Measurements from ENCODE around the gene IFNA21. TPM values are rescaled to one million over a fixed set of nuclear protein-coding genes. Genes with fewer than 3 reads are reported as not detected.
"Not testable (repeated sequence)": the region's sequence is repeated elsewhere in the genome, so short reads cannot be mapped to it uniquely, and the experiment has no call there.

Gene IFNA21
- total and polyA plus RNA-seq, 2 of the 4 experiments (the other 2 are of a cell fraction): not detected

DNA sequence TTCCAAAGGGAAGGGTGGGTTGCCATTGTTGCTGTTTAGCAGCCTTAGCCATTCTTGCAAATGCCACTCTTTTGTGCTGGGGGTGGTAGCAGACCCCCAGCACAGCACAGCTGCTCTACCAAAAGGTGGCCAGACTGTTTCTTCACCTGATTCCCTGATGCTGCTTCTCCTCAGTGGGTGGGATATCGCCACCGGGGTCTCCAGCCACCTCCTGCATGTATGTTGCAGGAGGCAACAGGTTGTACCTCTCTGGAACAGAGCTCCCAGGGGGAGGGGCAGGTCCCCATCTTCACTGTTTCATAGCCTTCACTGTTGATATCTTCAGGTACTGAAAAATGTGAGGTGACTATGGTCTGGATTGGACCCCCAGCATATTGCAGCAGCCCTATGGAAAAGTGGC, 44.3 kb upstream of the IFNA21 start:
- BruUV-seq (replicated peaks); H3K4me1 ChIP-seq (ENCODE audit: control insufficient read depth, insufficient read depth, low read length); CTCF ChIA-PET: not testable (repeated sequence)

More for the DNA sequence above, 44.3 kb upstream of the IFNA21 start:
- in situ Hi-C loops (cut with MboI; ENCODE audit: low sequenced_read_pairs): loop anchor here (25.0 kb wide), 1 partner anchor 577 kb away; no protein-coding TSS in a partner anchor
- H3K18ac ChIP-seq (ENCODE audit: low read depth, low read length); H3K27me3 ChIP-seq (ENCODE audit: control insufficient read depth, insufficient read depth, low read length); H4K91ac ChIP-seq (ENCODE audit: insufficient read depth, low read depth, low read length); POLR2A ChIA-PET (ENCODE audit: unreplicated experiment); H3K4me2 ChIP-seq (ENCODE audit: low read depth, low read length); H3K79me1 ChIP-seq (ENCODE audit: low read depth in 1 of 2, low read length in 2 of 2); H2AFZ ChIP-seq (replicated peaks; ENCODE audit: low read length, poor library complexity); H3K56ac ChIP-seq (ENCODE audit: extremely low read depth, insufficient read depth, low read length); H3K4ac ChIP-seq (ENCODE audit: low read depth, low read length); H2BK20ac ChIP-seq (ENCODE audit: low read depth, low read length); ATAC-seq (ENCODE audit: low read depth); H3K23ac ChIP-seq (ENCODE audit: low read depth, low read length); H3K9ac ChIP-seq (ENCODE audit: low read depth, low read length); dilution Hi-C loops (cut with HindIII; ENCODE audit: low sequenced_read_pairs, unreplicated experiment); H3K9me1 ChIP-seq (ENCODE audit: insufficient read depth, low read length); H3K9me3 ChIP-seq (ENCODE audit: control insufficient read depth, insufficient read depth, low read length); H3K4me3 ChIP-seq (ENCODE audit: insufficient read depth, low read depth, low read length); intact Hi-C loops (cut with micrococcal nuclease); H3K36me3 ChIP-seq (ENCODE audit: control insufficient read depth, insufficient read depth, low read length); H3K14ac ChIP-seq (replicated peaks; ENCODE audit: low read depth, low read length); H3K27ac ChIP-seq (ENCODE audit: insufficient read depth, low read length); H2BK120ac ChIP-seq (ENCODE audit: low read depth, low read length); H4K20me1 ChIP-seq (ENCODE audit: insufficient read depth, low read length); H2AK5ac ChIP-seq (ENCODE audit: low read depth, low read length); H2BK15ac ChIP-seq (ENCODE audit: low read depth, low read length); DNase-seq; H2AK9ac ChIP-seq (replicated peaks; ENCODE audit: low read depth, low read length, poor library complexity); H2BK5ac ChIP-seq (ENCODE audit: low read depth, low read length, poor library complexity, severe bottlenecking); H4K5ac ChIP-seq (ENCODE audit: low read depth, low read length); H4K8ac ChIP-seq (ENCODE audit: low read depth in 2 of 2, low read length in 2 of 2): not testable (repeated sequence)
- WGBS, 2 experiments (ENCODE audit: extremely low coverage in 2 of 2, insufficient read length in 1 of 2): no CpG with 5 or more reads among the region's 2 CpGs
